ENCODE measurements around the gene VAX1. TPM values are rescaled to one million over a fixed set of nuclear protein-coding genes. Genes with fewer than 3 reads are reported as not detected.
"Not testable (repeated sequence)": the region's sequence is repeated elsewhere in the genome, so short reads cannot be mapped to it uniquely, and the experiment has no call there.

The VAX1 gene
- polyA plus RNA-seq, 4 donors: 0.01 TPM; not detected in 3

DNA sequence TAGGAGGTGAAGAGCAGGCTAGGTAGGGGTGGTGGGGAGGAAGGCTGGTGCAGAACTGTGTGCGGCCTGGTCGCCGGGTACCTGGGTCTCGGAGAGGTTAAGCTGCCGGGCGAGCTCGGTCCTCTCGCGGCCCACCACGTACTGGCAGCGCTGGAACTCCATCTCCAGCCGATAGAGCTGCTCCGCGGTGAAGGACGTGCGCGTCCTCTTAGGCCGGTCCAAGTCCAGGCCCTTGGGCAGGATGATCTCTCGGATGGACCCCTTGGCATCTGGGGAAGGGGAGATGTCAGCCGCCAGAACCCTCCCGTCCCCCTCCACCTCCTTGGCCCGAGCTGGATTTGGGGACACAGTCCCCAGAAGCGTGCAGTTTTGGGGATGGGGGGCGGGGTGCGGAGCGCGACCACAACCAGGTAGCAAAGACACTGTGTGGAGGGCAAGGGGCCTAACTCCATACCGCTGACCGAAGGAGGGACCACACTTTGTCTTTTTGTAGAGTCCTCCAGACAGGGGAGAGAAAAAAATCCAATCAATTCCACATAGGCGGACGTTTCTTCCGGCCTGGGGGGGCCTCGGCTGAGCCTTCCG is 1.6 kb downstream of the VAX1 start:
- DNase-seq (ENCODE audit: low read depth in 4 of 4, low spot score in 3 of 4): no peak

DNA sequence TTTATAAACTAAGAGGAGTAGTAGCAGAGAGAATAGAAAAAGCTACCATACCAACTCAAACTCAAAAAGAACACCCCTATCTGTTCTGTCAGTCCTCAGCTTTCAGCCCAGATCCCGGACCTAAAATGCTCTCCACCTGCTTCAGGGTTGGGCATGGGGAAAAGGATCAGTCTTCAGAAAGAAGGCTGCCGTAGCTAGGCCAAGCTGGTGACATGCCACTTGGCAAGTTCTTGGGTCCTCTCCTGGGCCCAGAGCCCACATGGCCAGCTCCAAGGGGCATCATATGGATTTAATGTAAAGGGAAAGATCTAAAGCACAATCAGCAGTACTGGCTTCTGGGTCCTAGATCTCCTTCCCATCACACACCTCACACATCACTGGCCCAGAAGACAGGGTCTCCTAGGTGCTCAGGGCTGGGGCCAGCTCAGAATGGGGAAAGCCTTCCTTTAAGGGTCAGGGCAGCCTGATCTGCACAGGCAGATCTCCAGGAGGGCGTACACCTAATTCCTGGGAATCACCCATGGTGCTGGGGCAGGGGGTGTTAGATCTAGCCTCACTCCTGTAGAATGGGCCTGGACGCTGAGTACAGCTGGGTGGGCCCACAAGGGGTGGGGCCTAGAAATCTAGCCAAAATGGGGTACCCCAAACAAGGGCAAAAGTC is 2.5 kb downstream of the VAX1 start:
- DNase-seq (ENCODE audit: low read depth in 4 of 4, low spot score in 3 of 4): no peak

DNA sequence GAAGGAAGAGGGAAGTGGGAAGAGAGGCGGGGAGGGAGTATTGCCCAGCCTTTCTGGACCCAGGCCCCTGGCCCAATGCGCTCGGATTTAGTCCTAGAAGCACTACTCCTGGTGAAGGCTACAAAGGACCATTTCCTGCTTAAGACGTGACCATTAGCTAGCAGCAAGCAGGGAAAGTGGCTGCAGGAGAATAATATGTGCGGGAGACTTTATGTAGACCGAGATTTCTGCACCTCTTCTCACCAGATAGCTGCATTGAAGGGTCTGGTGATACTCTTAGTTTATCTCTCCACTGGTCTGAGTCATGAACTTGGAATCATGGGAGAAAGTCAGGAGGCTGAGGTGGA is 3.1 kb downstream of the VAX1 start:
- no peak for DNase-seq (ENCODE audit: low read depth in 4 of 4, low spot score in 3 of 4)

DNA sequence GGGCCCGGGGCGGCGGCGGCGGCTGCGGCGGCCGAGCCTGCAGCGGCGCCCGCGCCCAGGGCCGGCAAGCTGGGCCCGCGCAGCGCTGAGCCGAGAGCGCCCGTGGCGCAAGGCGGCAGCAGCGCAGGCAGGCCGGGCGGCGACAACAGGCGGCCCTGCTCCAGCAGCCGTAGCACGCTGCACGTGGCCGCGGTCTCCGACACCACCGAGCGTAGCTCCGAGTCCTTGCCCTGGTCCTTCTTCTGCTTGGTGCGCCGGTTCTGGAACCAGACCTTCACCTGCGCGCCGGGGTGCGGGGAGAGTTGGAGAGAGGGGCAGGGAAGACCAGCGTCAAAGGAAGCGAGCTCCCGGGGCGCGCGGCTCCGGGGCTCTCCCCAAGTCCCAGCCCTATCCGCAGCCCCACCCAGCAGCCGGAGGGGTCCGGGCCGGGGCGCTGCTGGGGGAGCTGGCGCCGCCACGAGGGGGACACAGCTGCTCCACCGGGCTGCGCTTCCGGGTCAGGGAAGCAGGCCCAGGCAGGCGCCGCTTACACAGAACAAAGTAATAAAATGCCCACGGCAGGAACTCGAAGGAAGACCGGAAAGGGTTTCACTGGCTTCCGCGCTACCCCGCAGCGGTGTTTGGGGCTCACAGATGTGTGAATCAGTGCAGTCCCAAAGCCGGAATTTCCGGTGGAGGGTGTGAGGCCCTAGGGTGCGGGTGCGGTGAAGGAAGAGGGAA is 3.6 kb downstream of the VAX1 start:
- DNase-seq (ENCODE audit: low read depth in 4 of 4, low spot score in 3 of 4): peak in 1 of 4 donors; percentile 18

DNA sequence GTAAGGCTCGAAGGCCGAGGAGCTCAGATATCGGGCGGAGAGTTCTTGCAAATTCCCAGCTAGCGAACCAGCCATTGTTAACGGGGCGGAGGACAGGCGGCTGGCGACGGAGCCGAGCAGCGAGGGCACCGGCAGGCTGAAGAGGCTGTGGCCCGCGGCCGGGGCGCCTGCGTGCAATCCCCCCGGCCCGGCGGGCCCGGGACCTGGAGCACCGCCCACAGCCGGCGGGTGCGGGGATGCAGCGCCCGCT is 4.1 kb downstream of the VAX1 start:
- no peak for DNase-seq (ENCODE audit: low read depth in 4 of 4, low spot score in 3 of 4)

DNA sequence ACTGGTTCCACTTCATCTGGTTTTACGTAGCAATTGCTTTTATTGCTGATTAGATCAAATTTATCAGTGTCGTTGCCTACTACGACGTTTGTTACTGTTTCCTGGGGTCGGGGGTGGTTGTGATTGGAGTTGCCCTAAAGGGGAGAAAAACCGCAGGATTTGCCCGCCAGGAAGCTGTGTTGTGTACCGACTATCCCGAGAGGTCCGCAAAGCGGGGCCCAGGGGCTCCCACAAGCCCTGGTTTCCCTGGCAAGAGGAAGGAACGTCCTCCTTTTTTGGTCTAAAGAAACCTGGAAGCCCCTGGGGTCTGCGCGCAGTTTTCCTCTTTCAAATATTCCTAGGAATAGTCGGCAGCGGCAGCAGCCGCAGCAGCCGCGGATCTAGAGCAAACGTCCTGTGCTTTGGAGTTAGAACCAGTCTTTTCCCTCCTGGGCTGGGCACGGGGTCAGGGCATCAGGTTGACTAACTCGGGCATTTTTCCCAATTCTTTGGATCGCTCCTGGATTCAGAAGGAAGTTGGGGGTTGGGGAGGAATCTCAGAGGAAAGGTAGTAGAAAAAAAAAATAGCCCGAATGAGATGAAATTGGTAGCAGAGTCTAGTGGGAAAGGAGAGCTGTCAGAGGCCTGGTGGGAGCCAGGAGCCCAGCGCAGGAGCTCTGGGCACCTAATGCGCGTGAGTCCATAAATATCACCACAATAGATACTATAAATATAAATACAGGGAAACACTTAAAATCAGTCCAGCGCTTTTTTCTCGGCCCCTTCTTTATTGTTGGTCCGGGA is 4.6 kb downstream of the VAX1 start:
- no peak for DNase-seq (ENCODE audit: low read depth in 4 of 4, low spot score in 3 of 4)

DNA sequence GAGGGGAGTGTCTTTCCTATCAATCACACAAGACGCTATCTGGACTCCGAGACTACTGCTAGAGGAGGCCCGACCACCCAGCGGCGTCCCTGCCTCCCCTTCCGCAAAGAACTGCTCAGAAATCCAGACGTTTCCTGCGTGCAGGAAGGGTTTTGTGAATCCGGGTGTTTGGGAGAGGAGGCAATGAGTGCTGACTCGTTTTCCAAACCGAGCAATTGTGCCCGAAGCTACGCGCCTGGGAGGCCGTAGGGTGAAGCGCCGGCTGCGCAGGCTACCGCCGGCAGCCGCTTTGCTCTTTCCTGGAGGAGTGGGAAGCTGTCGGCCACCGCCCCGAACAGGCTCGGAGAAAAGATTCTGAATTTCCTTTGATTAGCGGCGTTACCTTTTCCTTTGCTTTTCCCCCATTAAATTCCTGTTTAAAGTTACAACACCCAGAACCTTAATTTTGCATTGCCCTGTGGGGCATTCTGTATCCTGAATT is 5.3 kb downstream of the VAX1 start:
- peak in 1 of 4 donors; percentile 20 for DNase-seq (ENCODE audit: low read depth in 4 of 4, low spot score in 3 of 4)

DNA sequence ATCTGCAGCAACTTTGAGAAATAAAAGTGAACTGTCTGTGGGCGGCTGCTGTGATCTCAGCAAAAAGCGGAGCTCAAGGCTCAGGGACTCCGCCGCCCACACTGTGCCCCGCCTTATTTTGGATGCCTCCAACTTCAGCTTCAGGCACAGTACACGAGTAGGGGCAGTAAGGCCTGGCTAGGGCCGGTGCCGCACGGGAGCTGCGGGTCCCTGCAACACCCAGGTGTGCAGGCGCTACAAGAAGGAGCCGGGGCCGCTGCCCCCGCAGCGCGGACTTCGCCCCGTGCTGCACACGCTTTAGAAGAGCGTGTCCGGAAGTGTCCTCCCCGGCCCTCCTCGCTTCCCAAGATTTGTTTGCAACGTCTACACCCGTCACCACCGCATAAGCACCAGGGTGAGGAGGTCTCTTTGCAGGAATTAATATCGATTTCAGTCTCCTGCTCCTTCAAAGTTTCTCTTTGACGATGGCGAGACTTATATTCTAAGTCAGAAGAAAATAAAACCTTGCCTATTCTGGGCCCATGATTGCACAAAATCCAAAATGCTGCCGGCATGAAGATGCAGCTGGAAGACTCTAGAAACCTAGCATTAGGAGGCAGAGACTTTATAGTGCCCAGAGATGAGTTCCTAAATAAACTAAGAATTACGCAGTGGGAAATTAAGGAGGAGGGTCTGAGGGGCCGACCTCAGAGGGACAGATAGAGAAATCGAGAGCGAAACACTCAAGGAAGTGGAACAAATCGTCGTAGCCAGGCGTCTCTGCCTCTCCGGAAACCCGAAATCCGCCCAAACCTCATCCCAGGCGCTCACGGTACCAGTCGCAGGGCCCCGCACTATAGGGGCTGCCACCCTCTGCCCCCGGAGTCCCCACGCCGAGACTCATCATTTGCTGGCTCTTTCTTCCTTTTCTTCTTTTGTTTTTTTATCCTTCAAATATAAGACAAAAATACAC is 6.4 kb downstream of the VAX1 start:
- peak in 1 of 4 donors; percentile 8 for DNase-seq (ENCODE audit: low read depth in 4 of 4, low spot score in 3 of 4)

DNA sequence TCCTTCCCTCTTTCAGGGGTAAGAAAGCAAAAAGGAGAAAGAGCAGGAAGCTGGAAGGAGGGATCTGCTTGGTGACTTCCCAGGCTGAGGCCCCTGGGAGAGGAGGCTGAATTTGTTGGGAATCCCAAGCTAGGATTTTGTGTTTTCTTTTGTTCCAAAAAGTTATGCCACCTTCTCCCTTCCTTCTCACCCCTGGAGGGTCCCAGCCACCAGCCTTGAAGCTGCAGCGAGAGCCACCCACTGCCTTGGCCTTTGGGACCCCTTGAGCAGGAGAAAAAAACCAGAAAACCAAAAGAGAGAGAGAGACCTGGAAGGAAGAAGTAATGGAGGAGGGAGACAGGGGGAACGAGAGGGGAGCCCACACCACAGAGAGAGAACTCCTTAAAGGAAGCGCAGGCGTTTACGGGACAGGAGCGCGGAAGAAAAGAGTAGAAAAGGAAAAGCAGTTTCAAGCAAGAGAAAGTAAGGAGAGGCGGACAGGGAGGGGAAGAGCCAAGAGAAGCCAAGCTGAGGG is 7.2 kb downstream of the VAX1 start:
- no peak for DNase-seq (ENCODE audit: low read depth in 4 of 4, low spot score in 3 of 4)

DNA sequence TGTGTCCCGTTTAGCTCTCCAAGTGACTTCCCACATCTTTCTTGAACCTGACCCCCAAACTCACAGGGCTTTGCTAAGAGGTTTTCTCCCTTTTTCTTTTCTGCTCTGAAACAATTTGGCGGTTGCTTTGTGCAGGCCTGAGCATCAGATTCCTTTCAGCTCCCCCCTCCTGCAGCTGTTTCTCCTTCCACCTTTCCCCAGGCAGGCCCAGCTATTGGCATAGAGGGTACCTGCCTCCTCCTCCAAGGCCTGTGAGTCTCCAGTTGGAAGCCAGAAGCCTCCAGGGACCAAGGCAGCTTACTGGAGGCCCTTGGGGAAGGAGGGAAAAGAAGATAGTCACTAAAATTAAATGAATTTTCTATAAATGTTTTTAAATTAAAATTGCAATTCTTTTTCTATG is 7.7 kb downstream of the VAX1 start:
- no peak for DNase-seq (ENCODE audit: low read depth in 4 of 4, low spot score in 3 of 4)

DNA sequence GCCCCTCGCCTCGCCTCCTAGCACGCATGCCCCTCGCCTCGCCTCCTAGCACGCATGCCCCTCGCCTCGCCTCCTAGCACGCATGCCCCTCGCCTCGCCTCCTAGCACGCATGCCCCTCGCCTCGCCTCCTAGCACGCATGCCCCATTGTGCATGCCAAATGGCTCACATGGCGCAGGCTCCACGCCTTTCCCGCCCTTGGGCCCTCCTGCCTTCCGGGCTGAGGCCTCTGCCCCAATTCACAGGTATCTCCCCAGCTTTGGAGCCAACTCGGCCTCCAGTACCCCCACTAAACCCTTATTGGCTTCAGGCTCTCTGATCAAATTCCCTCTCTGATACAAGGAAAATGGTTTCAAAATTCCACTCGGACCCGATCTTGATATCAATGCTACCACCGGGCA is 11.4 kb downstream of the VAX1 start:
- DNase-seq (ENCODE audit: low read depth in 4 of 4, low spot score in 3 of 4): not testable (repeated sequence)

DNA sequence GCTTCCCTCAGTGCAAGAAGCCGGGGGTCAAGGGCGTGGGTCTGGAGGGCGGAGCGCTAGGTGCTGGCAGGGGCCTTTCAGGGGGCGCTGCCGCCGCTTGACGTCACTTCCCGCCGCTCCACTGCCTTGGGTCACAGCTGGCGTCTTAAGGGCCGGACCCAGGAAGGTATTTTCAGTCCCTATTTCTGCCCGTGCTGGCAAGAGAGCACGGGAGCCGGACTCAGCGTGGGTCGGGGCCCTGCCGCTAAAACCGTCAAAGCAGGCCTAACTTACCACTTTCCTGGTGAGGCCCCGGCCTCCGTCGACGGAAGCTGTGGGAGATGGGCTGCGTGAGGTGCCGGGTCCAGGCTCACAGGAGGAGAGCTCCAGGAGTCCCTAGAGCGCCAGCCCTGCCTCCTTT is 12.0 kb downstream of the VAX1 start:
- no peak for DNase-seq (ENCODE audit: low read depth in 4 of 4, low spot score in 3 of 4)

DNA sequence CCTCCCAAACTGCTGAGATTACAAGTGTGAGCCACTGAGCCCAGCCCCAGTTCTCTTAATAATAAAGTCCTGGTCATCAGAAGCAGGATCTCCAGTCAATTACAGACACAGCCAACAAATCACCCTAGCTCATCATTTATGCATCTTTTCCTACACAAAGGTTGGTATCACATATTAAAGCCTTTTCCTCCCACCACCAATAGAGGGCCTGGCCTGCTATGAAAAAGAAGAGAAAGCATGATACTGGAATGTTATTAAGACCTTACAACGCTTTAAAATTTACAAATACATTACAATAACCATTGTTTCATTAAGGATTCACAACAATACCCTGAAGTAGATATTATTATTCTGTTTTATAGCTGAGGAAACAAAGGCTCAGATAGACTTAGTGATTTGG is 25.9 kb downstream of the VAX1 start:
- DNase-seq (ENCODE audit: low read depth in 4 of 4, low spot score in 3 of 4): no peak

DNA sequence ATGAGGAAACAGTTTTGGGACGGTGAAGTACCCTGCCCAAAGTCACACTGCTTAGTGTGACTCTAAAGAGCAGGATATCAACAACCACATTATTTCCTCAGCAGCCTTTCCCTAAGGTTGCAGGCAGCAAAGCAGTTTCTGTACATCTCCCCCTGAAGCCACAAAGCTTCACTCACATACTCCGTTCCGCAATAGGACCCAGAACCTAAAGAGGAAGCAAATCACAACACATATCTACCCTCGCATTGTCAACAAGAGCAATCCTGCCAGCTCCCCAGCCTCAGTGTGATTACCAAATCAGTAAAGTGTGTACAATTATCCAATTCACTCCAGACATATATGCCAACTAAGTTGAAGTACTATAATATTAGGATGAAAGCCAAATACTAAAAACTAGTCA is 30.8 kb downstream of the VAX1 start:
- DNase-seq (ENCODE audit: low read depth in 4 of 4, low spot score in 3 of 4): no peak

DNA sequence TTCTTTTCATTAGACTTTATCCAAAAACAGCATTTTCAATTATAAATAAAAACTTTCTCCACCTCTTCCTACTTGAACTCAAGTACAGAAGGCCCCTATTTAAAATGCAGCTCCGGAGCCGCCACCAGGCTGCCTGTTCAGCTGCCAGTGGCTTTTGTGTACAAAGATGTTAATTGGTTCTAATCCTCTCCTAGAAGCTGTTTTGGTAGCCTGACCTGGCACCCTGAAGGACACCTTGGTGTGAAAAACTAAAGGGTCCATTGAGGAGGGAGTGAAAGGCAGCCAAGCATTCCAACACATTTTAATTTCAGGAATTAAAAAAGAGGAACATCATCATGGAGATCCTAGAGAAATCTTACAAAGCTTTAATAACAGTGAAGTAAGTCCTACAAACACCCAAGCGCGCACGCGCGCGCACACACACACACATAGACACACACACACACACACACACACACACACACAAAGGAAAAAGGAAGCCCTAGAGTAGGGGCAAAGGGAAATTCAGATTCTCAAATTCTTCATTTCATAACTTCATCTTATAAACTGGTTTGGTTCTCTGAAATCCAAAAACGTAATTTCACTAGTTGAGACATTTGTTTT is 41.4 kb downstream of the VAX1 start:
- no peak for DNase-seq (ENCODE audit: low read depth in 4 of 4, low spot score in 3 of 4)

DNA sequence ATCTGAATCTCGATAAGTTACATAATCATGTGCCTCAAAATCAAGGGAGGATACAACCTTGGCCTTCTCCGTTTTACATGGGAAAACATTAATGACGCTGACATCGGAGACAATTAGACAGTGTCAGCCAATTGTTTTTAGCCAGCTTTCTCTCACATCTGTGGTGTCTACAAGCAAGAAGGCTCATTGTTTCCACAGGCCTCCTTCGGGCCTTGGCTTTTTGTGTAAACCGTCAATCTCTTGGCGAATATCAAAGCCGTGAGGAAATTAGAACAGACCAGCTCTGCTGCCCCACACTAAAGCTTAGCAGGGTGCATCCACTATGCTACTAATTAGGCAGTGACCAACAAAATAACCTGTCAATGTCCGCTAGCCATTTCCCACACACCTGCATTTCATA is 43.2 kb downstream of the VAX1 start:
- DNase-seq (ENCODE audit: low read depth in 4 of 4, low spot score in 3 of 4): no peak

DNA sequence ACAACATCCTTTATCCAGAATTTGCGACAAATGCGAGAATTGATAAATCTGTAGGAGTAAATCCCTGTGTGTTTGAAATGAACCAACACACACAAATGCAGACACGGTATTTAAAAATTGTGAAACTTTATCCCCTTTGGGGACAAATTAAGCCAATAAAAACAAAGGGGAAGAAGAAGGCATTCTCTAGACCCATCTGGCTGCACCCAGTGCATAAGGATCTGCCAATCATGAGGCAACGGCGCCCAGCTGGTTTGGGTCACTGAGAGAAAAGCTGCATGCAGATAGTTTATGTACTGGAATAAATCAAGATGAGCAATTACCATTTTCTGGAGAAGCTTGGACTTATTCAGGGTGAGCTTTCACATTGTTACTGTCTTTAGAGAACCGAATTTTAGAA is 45.7 kb downstream of the VAX1 start:
- no peak for DNase-seq (ENCODE audit: low read depth in 4 of 4, low spot score in 3 of 4)

DNA sequence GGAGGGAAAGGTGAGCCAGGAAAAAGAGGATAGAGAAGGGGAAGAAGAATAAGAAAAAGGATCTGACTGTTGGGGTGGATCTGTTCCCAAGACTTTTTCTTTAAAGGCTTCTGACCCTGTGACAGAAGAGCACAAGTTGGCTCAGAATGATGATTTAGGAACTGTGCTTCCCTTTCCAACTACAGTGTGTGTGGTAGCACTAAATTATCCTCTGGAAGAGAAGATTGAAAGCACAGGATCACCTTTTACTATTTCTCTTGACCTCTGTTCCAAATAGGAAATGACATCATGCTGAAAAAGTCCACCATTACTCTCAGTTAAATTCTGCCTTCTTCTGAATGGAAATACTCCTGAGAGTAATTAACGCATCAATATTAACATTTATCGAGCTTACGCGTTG is 47.2 kb downstream of the VAX1 start:
- no peak for DNase-seq (ENCODE audit: low read depth in 4 of 4, low spot score in 3 of 4)

DNA sequence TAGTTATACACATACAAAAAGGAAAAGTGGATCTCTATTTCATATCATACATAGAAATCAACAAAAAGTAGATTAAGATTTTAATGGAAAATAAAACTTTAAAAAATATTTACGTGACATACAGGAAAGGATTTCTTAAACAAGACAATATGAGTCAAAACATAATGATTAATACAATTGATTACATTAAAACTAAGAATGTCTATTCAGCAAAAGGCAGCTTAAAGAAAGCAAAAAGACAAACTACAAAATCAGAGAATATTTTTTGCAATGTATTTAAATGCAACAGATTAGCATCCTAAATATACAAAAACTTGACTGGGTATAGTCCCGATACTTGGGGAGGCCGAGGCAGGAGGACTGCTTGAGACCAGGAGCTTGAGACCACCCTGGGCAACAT is 50.5 kb downstream of the VAX1 start:
- DNase-seq (ENCODE audit: low read depth in 4 of 4, low spot score in 3 of 4): no peak

DNA sequence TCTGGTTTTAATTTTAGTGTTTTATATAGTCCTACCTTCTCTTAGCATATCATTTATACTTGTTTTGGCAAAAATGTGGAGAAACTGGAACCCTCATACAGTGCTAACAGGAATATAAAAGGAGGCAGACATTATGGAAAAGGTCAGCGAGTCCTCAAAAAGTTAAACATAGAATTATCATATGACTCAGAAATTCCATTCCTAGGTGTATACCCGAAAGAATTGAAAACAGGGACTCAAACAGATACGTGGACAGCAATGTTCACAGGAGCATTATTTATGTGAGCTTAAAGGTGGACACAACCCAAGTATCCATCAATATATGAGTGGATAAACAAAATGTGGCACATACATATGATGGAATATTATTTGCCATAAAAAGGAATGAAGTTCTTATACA is 51.5 kb downstream of the VAX1 start:
- no peak for DNase-seq (ENCODE audit: low read depth in 4 of 4, low spot score in 3 of 4)

Measured in right renal pelvis (tissue), 4 donors.